Measurements from ENCODE around the gene KHSRP.

Gene KHSRP

GRCh38 chr19:6393074-6393982, 31.3 kb downstream of the KHSRP start, which contains the start of gene GTF2F1:
GTF2F1 (minus strand) TSS chr19:6393164; CDS start chr19:6392995, 169 bp downstream.
- H3K4me3 ChIP-seq (ENCODE audit: low read length), result peak within 1 kb of the TSS; percentile 98
- no peaks in the 10 kb centered on the region for H3K36me3 ChIP-seq (ENCODE audit: control insufficient read depth, insufficient read depth, low read length)
- H3K9me3 ChIP-seq (ENCODE audit: control insufficient read depth, low read length), result no peaks in the 10 kb centered on the region
- H3K27me3 ChIP-seq (ENCODE audit: control insufficient read depth, insufficient read depth, low read length), result no peaks in the 10 kb centered on the region
- peaks cover 14% of the 10 kb centered on the region for H3K4me1 ChIP-seq (ENCODE audit: control insufficient read depth, insufficient read depth, low read length)
- H3K9ac ChIP-seq (ENCODE audit: low read length), result peak within 1 kb of the TSS; percentile 91

GRCh38 chr19:6392221-6393073, 32.2 kb downstream of the KHSRP start:
- Histone ChIP-seq H3K4me3 (ENCODE audit: low read length) (peak overlapping the region; percentile 98), H3K4me1 (ENCODE audit: control insufficient read depth, insufficient read depth, low read length) (peaks cover 14% of the 10 kb centered on the region), H3K9me3 (ENCODE audit: control insufficient read depth, low read length) (no peaks in the 10 kb centered on the region), H3K36me3 (ENCODE audit: control insufficient read depth, insufficient read depth, low read length) (peaks cover 2% of the 10 kb centered on the region), H3K27me3 (ENCODE audit: control insufficient read depth, insufficient read depth, low read length) (no peaks in the 10 kb centered on the region), H3K9ac (ENCODE audit: low read length) (peak overlapping the region; percentile 91)

GRCh38 chr19:6387372-6387771, 37.2 kb downstream of the KHSRP start:
- H3K36me3 ChIP-seq (ENCODE audit: control insufficient read depth, insufficient read depth, low read length), result peaks cover 7% of the 10 kb centered on the region
- H3K9me3 ChIP-seq (ENCODE audit: control insufficient read depth, low read length), result no peaks in the 10 kb centered on the region
- H3K4me1 ChIP-seq (ENCODE audit: control insufficient read depth, insufficient read depth, low read length), result peaks cover 6% of the 10 kb centered on the region
- H3K27me3 ChIP-seq (ENCODE audit: control insufficient read depth, insufficient read depth, low read length), result no peaks in the 10 kb centered on the region
- no peak overlapping the region for H3K9ac ChIP-seq (ENCODE audit: low read length)
- H3K4me3 ChIP-seq (ENCODE audit: low read length), result no peak overlapping the region

- Histone ChIP-seq H3K4me1 (ENCODE audit: control insufficient read depth, insufficient read depth, low read length) (no peaks in the 10 kb centered on the region), H3K27me3 (ENCODE audit: control insufficient read depth, insufficient read depth, low read length) (no peaks in the 10 kb centered on the region), H3K9me3 (ENCODE audit: control insufficient read depth, low read length) (no peaks in the 10 kb centered on the region), H3K4me3 (ENCODE audit: low read length) (no peak overlapping the region), H3K36me3 (ENCODE audit: control insufficient read depth, insufficient read depth, low read length) (peaks cover 18% of the 10 kb centered on the region), H3K9ac (ENCODE audit: low read length) (no peak overlapping the region)
Observed at GRCh38 chr19:6384381-6384780, 40.2 kb downstream of the KHSRP start.

GRCh38 chr19:6383188-6383587, 41.4 kb downstream of the KHSRP start:
- H3K36me3 ChIP-seq (ENCODE audit: control insufficient read depth, insufficient read depth, low read length), result peaks cover 18% of the 10 kb centered on the region
- H3K9me3 ChIP-seq (ENCODE audit: control insufficient read depth, low read length), result no peaks in the 10 kb centered on the region
- no peak overlapping the region for H3K4me3 ChIP-seq (ENCODE audit: low read length)
- no peaks in the 10 kb centered on the region for H3K27me3 ChIP-seq (ENCODE audit: control insufficient read depth, insufficient read depth, low read length)
- no peak overlapping the region for H3K9ac ChIP-seq (ENCODE audit: low read length)
- no peaks in the 10 kb centered on the region for H3K4me1 ChIP-seq (ENCODE audit: control insufficient read depth, insufficient read depth, low read length)

- Histone ChIP-seq H3K36me3 (ENCODE audit: control insufficient read depth, insufficient read depth, low read length) (peaks cover 10% of the 10 kb centered on the region), H3K4me3 (ENCODE audit: low read length) (no peak overlapping the region), H3K27me3 (ENCODE audit: control insufficient read depth, insufficient read depth, low read length) (no peaks in the 10 kb centered on the region), H3K9ac (ENCODE audit: low read length) (no peak overlapping the region), H3K4me1 (ENCODE audit: control insufficient read depth, insufficient read depth, low read length) (no peaks in the 10 kb centered on the region), H3K9me3 (ENCODE audit: control insufficient read depth, low read length) (no peaks in the 10 kb centered on the region)
Observed at GRCh38 chr19:6381030-6381750, 43.4 kb downstream of the KHSRP start.

- no peaks in the 10 kb centered on the region for H3K9me3 ChIP-seq (ENCODE audit: control insufficient read depth, low read length)
- peaks cover 10% of the 10 kb centered on the region for H3K36me3 ChIP-seq (ENCODE audit: control insufficient read depth, insufficient read depth, low read length)
- H3K4me1 ChIP-seq (ENCODE audit: control insufficient read depth, insufficient read depth, low read length), result no peaks in the 10 kb centered on the region
- no peak overlapping the region for H3K4me3 ChIP-seq (ENCODE audit: low read length)
- no peaks in the 10 kb centered on the region for H3K27me3 ChIP-seq (ENCODE audit: control insufficient read depth, insufficient read depth, low read length)
- no peak overlapping the region for H3K9ac ChIP-seq (ENCODE audit: low read length)
Observed at GRCh38 chr19:6379744-6380143, 44.9 kb downstream of the KHSRP start.

GRCh38 chr19:6378486-6378885, 46.1 kb downstream of the KHSRP start:
- peaks cover 10% of the 10 kb centered on the region for H3K36me3 ChIP-seq (ENCODE audit: control insufficient read depth, insufficient read depth, low read length)
- no peak overlapping the region for H3K4me3 ChIP-seq (ENCODE audit: low read length)
- H3K9ac ChIP-seq (ENCODE audit: low read length), result no peak overlapping the region
- no peaks in the 10 kb centered on the region for H3K9me3 ChIP-seq (ENCODE audit: control insufficient read depth, low read length)
- peaks cover 7% of the 10 kb centered on the region for H3K4me1 ChIP-seq (ENCODE audit: control insufficient read depth, insufficient read depth, low read length)
- no peaks in the 10 kb centered on the region for H3K27me3 ChIP-seq (ENCODE audit: control insufficient read depth, insufficient read depth, low read length)

GRCh38 chr19:6378041-6378440, 46.6 kb downstream of the KHSRP start:
- Histone ChIP-seq H3K9ac (ENCODE audit: low read length) (no peak overlapping the region), H3K4me3 (ENCODE audit: low read length) (no peak overlapping the region), H3K9me3 (ENCODE audit: control insufficient read depth, low read length) (no peaks in the 10 kb centered on the region), H3K27me3 (ENCODE audit: control insufficient read depth, insufficient read depth, low read length) (no peaks in the 10 kb centered on the region), H3K4me1 (ENCODE audit: control insufficient read depth, insufficient read depth, low read length) (peaks cover 7% of the 10 kb centered on the region), H3K36me3 (ENCODE audit: control insufficient read depth, insufficient read depth, low read length) (peaks cover 10% of the 10 kb centered on the region)

GRCh38 chr19:6376512-6377190, 48.0 kb downstream of the KHSRP start:
- peaks cover 10% of the 10 kb centered on the region for H3K36me3 ChIP-seq (ENCODE audit: control insufficient read depth, insufficient read depth, low read length)

GRCh38 chr19:6375411-6376010, 49.1 kb downstream of the KHSRP start, which contains the start of gene PSPN:
PSPN (minus strand) TSS chr19:6375933; CDS start chr19:6375849, 84 bp downstream.
- Histone ChIP-seq H3K9me3 (ENCODE audit: control insufficient read depth, low read length) (no peaks in the 10 kb centered on the region), H3K36me3 (ENCODE audit: control insufficient read depth, insufficient read depth, low read length) (peaks cover 5% of the 10 kb centered on the region), H3K9ac (ENCODE audit: low read length) (no peak within 1 kb of the TSS), H3K4me3 (ENCODE audit: low read length) (no peak within 1 kb of the TSS), H3K27me3 (ENCODE audit: control insufficient read depth, insufficient read depth, low read length) (no peaks in the 10 kb centered on the region), H3K4me1 (ENCODE audit: control insufficient read depth, insufficient read depth, low read length) (peaks cover 7% of the 10 kb centered on the region)

More at GRCh38 chr19:6376512-6377190, 48.0 kb downstream of the KHSRP start:
- no peaks in the 10 kb centered on the region for H3K27me3 ChIP-seq (ENCODE audit: control insufficient read depth, insufficient read depth, low read length)
- H3K9ac ChIP-seq (ENCODE audit: low read length), result no peak overlapping the region
- peaks cover 7% of the 10 kb centered on the region for H3K4me1 ChIP-seq (ENCODE audit: control insufficient read depth, insufficient read depth, low read length)
- H3K4me3 ChIP-seq (ENCODE audit: low read length), result no peak overlapping the region
- H3K9me3 ChIP-seq (ENCODE audit: control insufficient read depth, low read length), result no peaks in the 10 kb centered on the region
